22Rv1 (cell line): ENCODE results near the gene NUDC.

Experiments used
- CTCF ChIP-seq: fragments of 450-650 bp; IDR thresholded peaks from 2 replicates; pipeline ENCODE4 v1.5.1; 2017; ENCODE audit warnings: mild to moderate bottlenecking
- ZFX ChIP-seq: fragments of 450-650 bp; IDR thresholded peaks from 2 replicates; pipeline ENCODE4 v1.6.1; 2017; ENCODE audit warnings: antibody characterized with exemption, borderline replicate concordance

- TF ChIP-seq CTCF: no peak
- TF ChIP-seq ZFX: no peak
Observed at GRCh38 chr1:26957306-26957705, 35.8 kb downstream of the NUDC start.
